Skeletal muscle tissue (tissue), 4 donors: ENCODE results near the gene HTRA1. TPM values are rescaled to one million over a fixed set of nuclear protein-coding genes. Genes with fewer than 3 reads are reported as not detected.

Experiments used
- H3K27ac ChIP-seq: one replicate; pipeline ENCODE4 v1.7.0; 2013; ENCODE audit warnings: mild to moderate bottlenecking, low read depth, low read length, inconsistent platforms
- H3K27me3 ChIP-seq, 3 donors: one replicate each; pipeline ENCODE4 v1.7.0; 2013; ENCODE audit warnings: low read length in 3 of 3; ENCODE audit not compliant: control insufficient read depth in 3 of 3, insufficient read depth in 3 of 3
- H3K36me3 ChIP-seq, 3 donors: one replicate each; pipeline ENCODE4 v1.7.0; 2013; ENCODE audit warnings: low read length in 3 of 3; ENCODE audit not compliant: control insufficient read depth in 3 of 3, insufficient read depth in 3 of 3
- H3K4me1 ChIP-seq, 3 donors: one replicate each; pipeline ENCODE4 v1.7.0; 2013; ENCODE audit warnings: low read length in 3 of 3, mild to moderate bottlenecking in 3 of 3; ENCODE audit not compliant: control insufficient read depth in 3 of 3, insufficient read depth in 3 of 3
- H3K4me3 ChIP-seq, 3 donors: one replicate each; pipeline ENCODE4 v1.7.0; 2013; ENCODE audit warnings: low read length in 3 of 3
- H3K9ac ChIP-seq, 3 donors: one replicate each; pipeline ENCODE4 v1.7.0; 2013; ENCODE audit warnings: low read length in 3 of 3, mild to moderate bottlenecking in 3 of 3, moderate library complexity in 2 of 3, low read depth in 1 of 3
- H3K9me3 ChIP-seq, 3 donors: one replicate each; pipeline ENCODE4 v1.7.0; 2013; ENCODE audit warnings: low read length in 3 of 3; ENCODE audit not compliant: control insufficient read depth in 3 of 3
- total RNA-seq: library from RNA; depleted of rRNA; stranded (reverse); fragments of >200 nt; gene quantifications from one replicate; pipeline ENCODE4 v1.2.3, GENCODE V29; 2014
- donor health status: Osteomylitis.

The HTRA1 gene
- total RNA-seq, 1 donor from 2014 or later = 69.9 TPM

GRCh38 chr10:122450353-122450990 lies 10.9 kb upstream of the HTRA1 start:
- peak overlapping the region; percentile 26 for H3K27ac ChIP-seq

GRCh38 chr10:122454071-122454470 lies 7.3 kb upstream of the HTRA1 start:
- Histone ChIP-seq H3K9ac (no peak overlapping the region), H3K27ac (no peak overlapping the region), H3K4me3 (no peak overlapping the region)

More at GRCh38 chr10:122450353-122450990, 10.9 kb upstream of the HTRA1 start:
- H3K9me3 ChIP-seq = no peaks in the 10 kb centered on the region
- H3K36me3 ChIP-seq = no peaks in the 10 kb centered on the region
- H3K27me3 ChIP-seq = no peaks in the 10 kb centered on the region
- H3K4me3 ChIP-seq = no peak overlapping the region
- H3K4me1 ChIP-seq = peaks cover 16 to 31% (median 24%) of the 10 kb centered on the region in 3 donors
- no peak overlapping the region for H3K9ac ChIP-seq

GRCh38 chr10:122454603-122455080 lies 6.7 kb upstream of the HTRA1 start, which contains the start of gene ARMS2:
Gene ARMS2, plus strand, starts transcription at chr10:122454653. Its CDS starts 75 bp downstream, at chr10:122454728.
- H3K4me1 ChIP-seq = peaks cover 5 to 8% (median 7%) of the 10 kb centered on the region in 3 donors
- H3K4me3 ChIP-seq = no peak within 1 kb of the TSS
- no peaks in the 10 kb centered on the region for H3K36me3 ChIP-seq
- peaks cover 4 to 8% (median 5%) of the 10 kb centered on the region in 3 donors for H3K27me3 ChIP-seq
- H3K9ac ChIP-seq = no peak within 1 kb of the TSS
- H3K27ac ChIP-seq = no peak within 1 kb of the TSS
- H3K9me3 ChIP-seq = no peaks in the 10 kb centered on the region

More at GRCh38 chr10:122454071-122454470, 7.3 kb upstream of the HTRA1 start:
- Histone ChIP-seq H3K36me3 (no peaks in the 10 kb centered on the region), H3K4me1 (peaks cover 5 to 13% (median 12%) of the 10 kb centered on the region in 3 donors), H3K9me3 (no peaks in the 10 kb centered on the region), H3K27me3 (peaks cover 3 to 8% (median 5%) of the 10 kb centered on the region in 3 donors)

GRCh38 chr10:122455376-122456079 lies 5.8 kb upstream of the HTRA1 start:
- Histone ChIP-seq H3K4me1 (peaks cover 5 to 8% (median 7%) of the 10 kb centered on the region in 3 donors), H3K36me3 (no peaks in the 10 kb centered on the region), H3K27ac (no peak overlapping the region), H3K27me3 (peaks cover 4 to 8% (median 5%) of the 10 kb centered on the region in 3 donors), H3K4me3 (no peak overlapping the region), H3K9ac (no peak overlapping the region), H3K9me3 (no peaks in the 10 kb centered on the region)

GRCh38 chr10:122457934-122458333 lies 3.4 kb upstream of the HTRA1 start:
- H3K4me1 ChIP-seq = peaks cover 14 to 19% (median 17%) of the 10 kb centered on the region in 3 donors
- no peaks in the 10 kb centered on the region for H3K36me3 ChIP-seq
- H3K4me3 ChIP-seq = no peak overlapping the region
- H3K9ac ChIP-seq = no peak overlapping the region
- H3K9me3 ChIP-seq = no peaks in the 10 kb centered on the region
- H3K27ac ChIP-seq = no peak overlapping the region
- H3K27me3 ChIP-seq = peaks cover 4 to 8% (median 5%) of the 10 kb centered on the region in 3 donors

GRCh38 chr10:122458693-122459092 lies 2.7 kb upstream of the HTRA1 start:
- H3K27ac ChIP-seq = no peak overlapping the region
- no peaks in the 10 kb centered on the region for H3K36me3 ChIP-seq
- H3K9ac ChIP-seq = no peak overlapping the region
- no peaks in the 10 kb centered on the region for H3K9me3 ChIP-seq
- peaks cover 4 to 8% (median 5%) of the 10 kb centered on the region in 3 donors for H3K27me3 ChIP-seq
- peaks cover 22 to 27% (median 24%) of the 10 kb centered on the region in 3 donors for H3K4me1 ChIP-seq
- no peak overlapping the region for H3K4me3 ChIP-seq

- H3K27ac ChIP-seq = no peak overlapping the region
- peaks cover 4 to 8% (median 5%) of the 10 kb centered on the region in 3 donors for H3K27me3 ChIP-seq
- H3K9ac ChIP-seq = no peak overlapping the region
- no peak overlapping the region for H3K4me3 ChIP-seq
- peaks cover 30 to 37% (median 35%) of the 10 kb centered on the region in 3 donors for H3K4me1 ChIP-seq
- no peaks in the 10 kb centered on the region for H3K9me3 ChIP-seq
- H3K36me3 ChIP-seq = no peaks in the 10 kb centered on the region
Observed at GRCh38 chr10:122459561-122460273, 1.6 kb upstream of the HTRA1 start.

GRCh38 chr10:122460891-122461293 lies 461 bp upstream of the HTRA1 start:
- Histone ChIP-seq H3K4me1 (peaks cover 32 to 44% (median 41%) of the 10 kb centered on the region in 3 donors), H3K9me3 (no peaks in the 10 kb centered on the region), H3K9ac (peak overlapping the region; percentile 43 to 77 (median 50)), H3K36me3 (peaks cover 0 to 2% (median 0%) of the 10 kb centered on the region in 3 donors), H3K4me3 (peak overlapping the region; percentile 38 to 82 (median 67)), H3K27me3 (peaks cover 4 to 8% (median 5%) of the 10 kb centered on the region in 3 donors), H3K27ac (no peak overlapping the region)

- H3K27ac ChIP-seq = peak overlapping the region; percentile 60
- no peaks in the 10 kb centered on the region for H3K9me3 ChIP-seq
- H3K27me3 ChIP-seq = peaks cover 4 to 6% (median 5%) of the 10 kb centered on the region in 3 donors
- peak overlapping the region; percentile 57 to 79 (median 67) for H3K9ac ChIP-seq
- H3K36me3 ChIP-seq = peaks cover 0 to 2% (median 0%) of the 10 kb centered on the region in 3 donors
- peak overlapping the region; percentile 76 to 82 (median 82) for H3K4me3 ChIP-seq
- peaks cover 32 to 44% (median 41%) of the 10 kb centered on the region in 3 donors for H3K4me1 ChIP-seq
Observed at GRCh38 chr10:122461729-122462532, 578 bp downstream of the HTRA1 start.
